Measurements from ENCODE around the gene RAP2B.

RAP2B gene

DNA sequence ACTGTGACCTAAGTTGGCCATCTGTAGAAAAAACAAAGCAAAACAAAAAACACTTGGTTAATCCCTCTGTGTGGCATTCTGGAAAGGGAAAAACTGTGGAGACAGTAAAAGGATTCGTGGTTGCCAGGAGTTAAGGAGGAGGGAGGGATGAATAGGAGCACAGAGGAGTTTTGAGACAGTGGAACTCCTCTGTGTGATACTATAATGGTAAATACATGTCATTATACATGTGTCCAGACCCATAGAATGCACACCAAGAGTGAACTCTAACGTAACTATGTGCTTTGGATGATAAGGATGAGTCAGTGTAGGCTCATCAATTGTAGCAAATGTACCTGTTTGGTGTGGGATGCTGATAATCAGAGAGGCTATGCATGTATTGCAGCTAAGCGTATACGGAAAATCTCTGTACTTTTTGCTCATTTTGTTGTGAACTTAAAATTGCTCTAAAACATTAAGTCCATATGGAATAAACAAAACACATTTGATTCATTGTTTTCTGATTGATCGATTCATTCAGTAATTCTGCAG is 33.4 kb downstream of the RAP2B start:
- DNase-seq = no peak

GRCh38 chr3:153209596-153209995 is 47.6 kb downstream of the RAP2B start:
- peak; percentile 58 for DNase-seq

DNA sequence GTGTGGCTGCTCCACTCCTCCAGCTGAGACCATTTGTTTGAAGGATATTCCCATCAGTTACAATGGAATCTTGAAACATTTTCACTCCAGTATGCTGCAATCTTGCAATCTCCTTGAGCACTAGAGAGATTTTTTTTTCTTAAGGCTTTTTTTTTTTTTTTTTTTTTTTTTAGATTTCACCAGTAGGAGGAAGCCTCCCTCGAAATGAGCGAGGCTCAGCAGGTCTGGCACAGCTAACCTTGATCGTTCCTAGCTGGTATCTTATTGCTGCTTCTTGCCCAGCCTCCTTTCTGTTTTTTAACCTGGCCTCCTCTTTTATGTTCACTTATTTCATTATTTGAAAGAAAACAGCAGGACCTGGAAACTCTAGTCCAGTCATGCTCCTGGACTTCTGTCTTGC is 48.1 kb downstream of the RAP2B start:
- peak; percentile 27 for DNase-seq

- DNase-seq = peak; percentile 45
Observed at GRCh38 chr3:153210660-153211059, 48.6 kb downstream of the RAP2B start.

- DNase-seq = no peak
Observed at GRCh38 chr3:153215497-153215896, 53.5 kb downstream of the RAP2B start.

DNA sequence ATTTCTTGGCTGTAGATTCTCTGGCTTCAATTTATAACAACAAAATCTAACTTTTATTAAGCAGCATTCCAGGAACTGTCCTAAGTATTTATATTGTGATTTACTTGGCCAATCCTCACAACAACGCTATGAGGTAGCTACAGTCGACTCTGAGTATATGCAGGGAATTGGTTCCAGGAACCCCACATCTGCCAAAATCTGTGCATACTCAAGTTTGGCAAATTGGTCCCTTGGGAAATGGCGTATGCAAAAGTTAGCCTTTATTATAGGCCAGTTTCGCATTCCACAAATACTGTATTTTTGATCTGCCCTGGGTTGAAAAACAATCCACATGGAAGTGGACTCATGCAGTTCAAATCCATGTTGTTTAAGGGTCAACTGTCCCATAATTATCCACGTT is 53.9 kb downstream of the RAP2B start:
- DNase-seq = no peak

DNA sequence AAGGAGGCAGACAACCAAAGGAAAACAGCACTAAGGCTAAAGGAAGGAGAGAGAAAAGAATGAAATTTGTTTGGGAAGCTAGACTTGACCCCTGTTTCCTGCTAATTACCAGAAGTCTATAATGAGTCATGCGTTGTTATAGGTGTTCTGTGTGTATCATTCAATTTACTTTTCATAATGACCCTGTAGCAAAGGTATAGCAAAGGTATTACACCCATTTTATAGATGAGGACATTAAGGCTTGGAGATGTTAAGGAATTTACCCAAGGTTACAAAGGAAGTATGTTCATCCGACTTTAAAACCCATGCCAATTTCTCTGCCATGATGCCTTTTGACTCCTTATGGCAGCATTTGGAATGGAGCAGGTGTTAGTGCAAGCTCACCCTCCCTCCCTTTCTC is 54.9 kb downstream of the RAP2B start:
- no peak for DNase-seq

- DNase-seq = peak; percentile 24
Observed at GRCh38 chr3:153219146-153219545, 57.1 kb downstream of the RAP2B start.

All from NCI-H226 (cell line).